ENCODE measurements around the gene ZNF579.

The ZNF579 gene

DNA sequence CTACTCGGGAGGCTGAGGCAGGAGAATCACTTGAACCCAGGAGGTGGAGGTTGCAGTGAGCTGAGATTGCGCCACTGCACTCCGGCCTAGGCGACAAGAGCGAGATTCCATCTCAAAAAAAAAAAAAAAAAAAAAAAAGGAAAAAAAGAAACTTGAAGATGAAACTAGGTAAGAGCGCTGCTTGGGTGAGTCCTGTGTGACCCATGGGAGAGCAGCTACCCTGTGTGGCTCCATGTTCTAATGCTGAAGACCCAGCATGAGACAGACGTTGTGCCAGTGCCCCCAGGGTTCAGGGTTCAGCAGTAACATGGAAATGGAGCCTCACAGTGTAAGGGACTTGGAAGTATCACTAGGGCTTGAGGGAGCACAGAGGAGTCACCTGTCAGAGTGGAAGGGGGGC, 37.8 kb upstream of the ZNF579 start:
- no peak for DNase-seq (ENCODE audit: low read depth in 1 of 2, low spot score in 1 of 2)
- no peak for TF ChIP-seq JUND (IDR thresholded peaks at IDR 0.05; ENCODE audit: low read depth)
- in situ Hi-C loops (cut with HindIII; ENCODE audit: low pct_unique_long_range_greater_than_20kb, low sequenced_read_pairs): no loop called here

- TF ChIP-seq JUND (IDR thresholded peaks at IDR 0.05; ENCODE audit: low read depth): no peak
- DNase-seq (ENCODE audit: low read depth in 1 of 2, low spot score in 1 of 2): no peak
- in situ Hi-C loops (cut with HindIII; ENCODE audit: low pct_unique_long_range_greater_than_20kb, low sequenced_read_pairs): no loop called here
These were observed 36.8 kb upstream of the ZNF579 start for GRCh38 chr19:55617426-55617825.

- in situ Hi-C loops (cut with HindIII; ENCODE audit: low pct_unique_long_range_greater_than_20kb, low sequenced_read_pairs): no loop called here
These were observed 35.8 kb upstream of the ZNF579 start for GRCh38 chr19:55616395-55616875.

GRCh38 chr19:55615543-55616394, 35.1 kb upstream of the ZNF579 start:
- no peak for DNase-seq (ENCODE audit: low read depth in 1 of 2, low spot score in 1 of 2)
- no peak for TF ChIP-seq JUND (IDR thresholded peaks at IDR 0.05; ENCODE audit: low read depth)
- in situ Hi-C loops (cut with HindIII; ENCODE audit: low pct_unique_long_range_greater_than_20kb, low sequenced_read_pairs): no loop called here

More at GRCh38 chr19:55616395-55616875, 35.8 kb upstream of the ZNF579 start:
- no peak for DNase-seq (ENCODE audit: low read depth in 1 of 2, low spot score in 1 of 2)
- no peak for TF ChIP-seq JUND (IDR thresholded peaks at IDR 0.05; ENCODE audit: low read depth)

GRCh38 chr19:55614711-55615542, 34.3 kb upstream of the ZNF579 start:
- TF ChIP-seq JUND (IDR thresholded peaks at IDR 0.05; ENCODE audit: low read depth): no peak
- DNase-seq (ENCODE audit: low read depth in 1 of 2, low spot score in 1 of 2): no peak
- in situ Hi-C loops (cut with HindIII; ENCODE audit: low pct_unique_long_range_greater_than_20kb, low sequenced_read_pairs): no loop called here

- DNase-seq (ENCODE audit: low read depth in 1 of 2, low spot score in 1 of 2): no peak
- in situ Hi-C loops (cut with HindIII; ENCODE audit: low pct_unique_long_range_greater_than_20kb, low sequenced_read_pairs): no loop called here
- TF ChIP-seq JUND (IDR thresholded peaks at IDR 0.05; ENCODE audit: low read depth): no peak
These were observed 33.5 kb upstream of the ZNF579 start for GRCh38 chr19:55613930-55614710.

- no peak for TF ChIP-seq JUND (IDR thresholded peaks at IDR 0.05; ENCODE audit: low read depth)
- in situ Hi-C loops (cut with HindIII; ENCODE audit: low pct_unique_long_range_greater_than_20kb, low sequenced_read_pairs): no loop called here
- DNase-seq (ENCODE audit: low read depth in 1 of 2, low spot score in 1 of 2): no peak
These were observed 32.7 kb upstream of the ZNF579 start for GRCh38 chr19:55613396-55613795.

- no peak for TF ChIP-seq JUND (IDR thresholded peaks at IDR 0.05; ENCODE audit: low read depth)
- in situ Hi-C loops (cut with HindIII; ENCODE audit: low pct_unique_long_range_greater_than_20kb, low sequenced_read_pairs): no loop called here
- no peak for DNase-seq (ENCODE audit: low read depth in 1 of 2, low spot score in 1 of 2)
These were observed 31.5 kb upstream of the ZNF579 start for GRCh38 chr19:55611983-55612645.

DNA sequence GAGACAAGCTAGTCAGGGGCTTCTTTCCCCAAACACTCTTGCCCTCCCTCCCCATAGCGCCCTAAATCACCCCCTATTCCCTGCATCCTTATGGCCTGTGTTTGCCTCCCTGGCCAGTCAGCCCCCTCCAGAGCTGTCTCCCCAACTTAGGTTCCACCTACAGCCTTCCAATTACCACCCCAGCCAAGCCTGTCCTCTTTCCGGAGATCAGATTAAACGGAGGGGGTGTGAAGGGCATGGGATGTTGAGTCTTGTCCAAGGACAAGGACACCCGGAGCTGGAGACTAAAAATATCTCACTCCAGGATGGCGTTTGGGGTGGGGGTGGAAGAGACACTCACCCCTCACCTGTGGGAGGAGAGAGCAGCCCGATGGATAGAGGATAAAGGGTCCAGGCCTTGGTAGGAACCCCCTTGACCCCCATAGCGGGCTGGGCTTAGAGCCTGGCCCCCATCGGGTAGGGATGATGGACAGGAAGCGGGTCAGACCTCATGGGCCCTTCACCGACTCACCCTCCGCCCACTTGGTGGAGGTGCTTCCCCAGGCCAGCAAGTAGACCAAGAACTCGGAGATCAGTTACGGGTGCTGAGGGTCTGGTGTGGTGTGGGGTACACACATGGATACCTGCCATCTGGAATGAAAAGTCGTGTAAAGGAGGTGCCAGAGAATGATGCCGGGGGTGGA, 30.8 kb upstream of the ZNF579 start:
- in situ Hi-C loops (cut with HindIII; ENCODE audit: low pct_unique_long_range_greater_than_20kb, low sequenced_read_pairs): no loop called here
- DNase-seq (ENCODE audit: low read depth in 1 of 2, low spot score in 1 of 2): no peak
- no peak for TF ChIP-seq JUND (IDR thresholded peaks at IDR 0.05; ENCODE audit: low read depth)

- in situ Hi-C loops (cut with HindIII; ENCODE audit: low pct_unique_long_range_greater_than_20kb, low sequenced_read_pairs): no loop called here
- no peak for DNase-seq (ENCODE audit: low read depth in 1 of 2, low spot score in 1 of 2)
- TF ChIP-seq JUND (IDR thresholded peaks at IDR 0.05; ENCODE audit: low read depth): no peak
These were observed 28.7 kb upstream of the ZNF579 start for GRCh38 chr19:55609326-55609725.

GRCh38 chr19:55606817-55607216, 26.2 kb upstream of the ZNF579 start:
- in situ Hi-C loops (cut with HindIII; ENCODE audit: low pct_unique_long_range_greater_than_20kb, low sequenced_read_pairs): no loop called here
- DNase-seq (ENCODE audit: low read depth in 1 of 2, low spot score in 1 of 2): no peak
- TF ChIP-seq JUND (IDR thresholded peaks at IDR 0.05; ENCODE audit: low read depth): no peak
